GM23338 (cell line): ENCODE measurements around the gene EMC10. TPM values are rescaled to one million over a fixed set of nuclear protein-coding genes. Genes with fewer than 3 reads are reported as not detected.

Source experiments
- ATAC-seq: fragments of 200-7000 bp; cut with Tn5 transposase; 3 replicates; pipeline ENCODE4 v1.9.1; 2020
- DNase-seq: peaks from one replicate; pipeline ENCODE4 v3.0.0-alpha.2; 2015; ENCODE audit warnings: low spot score
- H2AFZ ChIP-seq: fragments of 200-600 bp; sonication (generic); 2 replicates; pipeline ENCODE4 v1.8.0; 2016; ENCODE audit warnings: antibody characterized with exemption, mild to moderate bottlenecking, moderate library complexity
- H3F3A ChIP-seq: fragments of 200-600 bp; sonication (generic); replicated peaks from 2 replicates; pipeline ENCODE4 v1.8.0; 2017; ENCODE audit warnings: antibody characterized with exemption, mixed run types, low read depth
- H3K27ac ChIP-seq: fragments of 200-600 bp; sonication (generic); 2 replicates; pipeline ENCODE4 v1.6.1; 2016; ENCODE audit warnings: low read depth
- H3K27me3 ChIP-seq: fragments of 200-600 bp; sonication (generic); 2 replicates; pipeline ENCODE4 v1.8.0; 2016; ENCODE audit warnings: mild to moderate bottlenecking, mixed run types, moderate library complexity; ENCODE audit not compliant: insufficient read depth
- H3K36me3 ChIP-seq: fragments of 200-600 bp; sonication (generic); 2 replicates; pipeline ENCODE4 v1.8.0; 2016; ENCODE audit warnings: mild to moderate bottlenecking; ENCODE audit not compliant: insufficient read depth
- H3K4me1 ChIP-seq: fragments of 200-600 bp; sonication (generic); 2 replicates; pipeline ENCODE4 v1.8.0; 2016; ENCODE audit warnings: mild to moderate bottlenecking, moderate library complexity; ENCODE audit not compliant: insufficient read depth
- H3K4me2 ChIP-seq: fragments of 200-600 bp; sonication (generic); 2 replicates; pipeline ENCODE4 v1.7.1; 2017; ENCODE audit warnings: mixed run types
- H3K4me3 ChIP-seq: fragments of 200-600 bp; sonication (generic); 2 replicates; pipeline ENCODE4 v1.6.1; 2016; ENCODE audit warnings: mixed run types
- H3K79me2 ChIP-seq: fragments of 200-600 bp; sonication (generic); replicated peaks from 2 replicates; pipeline ENCODE4 v1.8.0; 2017; ENCODE audit warnings: mild to moderate bottlenecking; ENCODE audit not compliant: insufficient read depth
- H3K9me2 ChIP-seq: fragments of 200-600 bp; sonication (generic); 2 replicates; pipeline ENCODE4 v1.8.0; 2017; ENCODE audit not compliant: insufficient read depth
- H4K20me1 ChIP-seq: fragments of 200-600 bp; sonication (generic); replicated peaks from 2 replicates; pipeline ENCODE4 v1.8.0; 2017; ENCODE audit warnings: mild to moderate bottlenecking; ENCODE audit not compliant: insufficient read depth
- H3K27ac Mint-ChIP-seq: 2 replicates; pipeline ENCODE4 v1.8.0; 2020; ENCODE audit warnings: inconsistent platforms, mild to moderate bottlenecking, moderate library complexity, mixed read lengths
- H3K27me3 Mint-ChIP-seq: 3 replicates; pipeline ENCODE4 v1.8.0; 2022; ENCODE audit warnings: low read depth, mild to moderate bottlenecking, moderate library complexity, mixed read lengths, inconsistent platforms; ENCODE audit not compliant: insufficient read depth, poor library complexity
- H3K36me3 Mint-ChIP-seq: 3 replicates; pipeline ENCODE4 v1.8.0; 2021; ENCODE audit warnings: low read depth, mild to moderate bottlenecking, inconsistent platforms, moderate library complexity, mixed read lengths
- H3K4me1 Mint-ChIP-seq: 3 replicates; pipeline ENCODE4 v1.8.0; 2020; ENCODE audit warnings: mild to moderate bottlenecking, inconsistent platforms, mixed read lengths
- H3K4me3 Mint-ChIP-seq: 3 replicates; pipeline ENCODE4 v1.8.0; 2021; ENCODE audit warnings: moderate library complexity, mild to moderate bottlenecking, inconsistent platforms, mixed read lengths
- H3K9me3 Mint-ChIP-seq: 3 replicates; pipeline ENCODE4 v1.8.0; 2020; ENCODE audit warnings: moderate library complexity, mild to moderate bottlenecking, inconsistent platforms, mixed read lengths
- CREB1 ChIP-seq: fragments of 250-450 bp; sonication (Bioruptor Pico); IDR thresholded peaks from 2 replicates; pipeline ENCODE4 v1.5.0; 2020; ENCODE audit warnings: low read depth, mild to moderate bottlenecking, moderate library complexity
- CTCF ChIP-seq, 2 experiments: fragments of 200-600 bp in 1 of 2; sonication (generic) in 1 of 2; conservative IDR thresholded peaks; 2 replicates each; pipeline versions ENCODE4 v1.5.1 to v1.6.1; 2016 to 2017; ENCODE audit warnings: antibody characterized with exemption in 2 of 2, low read depth in 2 of 2, mild to moderate bottlenecking in 2 of 2, moderate library complexity in 1 of 2
- EZH2phosphoT487 ChIP-seq: fragments of 200-600 bp; sonication (generic); IDR thresholded peaks from one replicate; pipeline ENCODE4 v1.8.1; 2018; ENCODE audit warnings: antibody characterized with exemption; ENCODE audit not compliant: unreplicated experiment
- JUNB ChIP-seq: IDR thresholded peaks from one replicate; pipeline ENCODE4 v1.6.1; 2016; ENCODE audit warnings: antibody characterized with exemption; ENCODE audit not compliant: unreplicated experiment
- ZNF114 ChIP-seq: fragments of 250-450 bp; sonication (Bioruptor Pico); IDR thresholded peaks from 2 replicates; pipeline ENCODE4 v1.5.0; 2020; ENCODE audit warnings: mild to moderate bottlenecking, moderate library complexity
- ZNF331 ChIP-seq: fragments of 250-450 bp; sonication (Bioruptor Pico); IDR thresholded peaks from 2 replicates; pipeline ENCODE4 v1.5.0; 2020; ENCODE audit warnings: low read depth, mild to moderate bottlenecking, moderate library complexity
- polyA plus RNA-seq: library from polyadenylated mRNA; unstranded; fragments of >200 nt; fragmentation: Nextera tagmentation; extraction: Ambion mirVana; gene quantifications from 2 replicates; pipeline ENCODE4 v1.2.1, GENCODE V29; 2016
- total RNA-seq: library from RNA; depleted of rRNA; stranded (reverse); fragments of >200 nt; shearing (Covaris generic); gene quantifications from 2 replicates; pipeline ENCODE4 v1.2.3, GENCODE V29; 2014
- TF ChIP-seq, protein P1 (sequence below): IDR thresholded peaks from 2 replicates; pipeline ENCODE4 v1.6.1; 2016; ENCODE audit warnings: antibody characterized with exemption
- TF ChIP-seq, protein P2 (sequence below): fragments of 250-450 bp; sonication (Bioruptor Pico); IDR thresholded peaks from 2 replicates; pipeline ENCODE4 v1.5.0; 2020; ENCODE audit warnings: mild to moderate bottlenecking, moderate library complexity
- TF ChIP-seq, protein P3 (sequence below): IDR thresholded peaks from one replicate; pipeline ENCODE4 v1.6.1; 2018; ENCODE audit warnings: antibody characterized with exemption; ENCODE audit not compliant: unreplicated experiment

EMC10 gene
- total and polyA plus RNA-seq, 2 experiments from 2014 or later: 24.8 to 113 TPM

- H3K27ac ChIP-seq: no peak overlapping the region
- DNase-seq (no peak), ATAC-seq (no peak)
- no peaks in the 10 kb centered on the region for H3K79me2 ChIP-seq
- no peak overlapping the region for H3K27ac Mint-ChIP-seq
- no peak overlapping the region for H3K4me3 ChIP-seq
- H2AFZ ChIP-seq: no peak overlapping the region
- peaks cover 99% of the 10 kb centered on the region for H3K27me3 ChIP-seq
- peaks cover 7% of the 10 kb centered on the region for H3K27me3 Mint-ChIP-seq
- H3K4me3 Mint-ChIP-seq: no peak overlapping the region
- no peaks in the 10 kb centered on the region for H3K36me3 ChIP-seq
- peaks cover 6% of the 10 kb centered on the region; the same call in 1 of the 2 replicates for H3K4me1 ChIP-seq
- H3K9me3 Mint-ChIP-seq: peaks cover 64% of the 10 kb centered on the region; the same call in 2 of the 3 replicates
- no peaks in the 10 kb centered on the region for H4K20me1 ChIP-seq
- no peaks in the 10 kb centered on the region for H3K9me2 ChIP-seq
- H3K36me3 Mint-ChIP-seq: peaks cover 42% of the 10 kb centered on the region
- no peak for TF ChIP-seq CTCF (conservative IDR thresholded peaks at IDR 0.05; ENCODE audit: low read depth in 2 of 2)
- TF ChIP-seq, protein P1, sequence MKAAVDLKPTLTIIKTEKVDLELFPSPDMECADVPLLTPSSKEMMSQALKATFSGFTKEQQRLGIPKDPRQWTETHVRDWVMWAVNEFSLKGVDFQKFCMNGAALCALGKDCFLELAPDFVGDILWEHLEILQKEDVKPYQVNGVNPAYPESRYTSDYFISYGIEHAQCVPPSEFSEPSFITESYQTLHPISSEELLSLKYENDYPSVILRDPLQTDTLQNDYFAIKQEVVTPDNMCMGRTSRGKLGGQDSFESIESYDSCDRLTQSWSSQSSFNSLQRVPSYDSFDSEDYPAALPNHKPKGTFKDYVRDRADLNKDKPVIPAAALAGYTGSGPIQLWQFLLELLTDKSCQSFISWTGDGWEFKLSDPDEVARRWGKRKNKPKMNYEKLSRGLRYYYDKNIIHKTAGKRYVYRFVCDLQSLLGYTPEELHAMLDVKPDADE: no peak
- TF ChIP-seq, protein P2, sequence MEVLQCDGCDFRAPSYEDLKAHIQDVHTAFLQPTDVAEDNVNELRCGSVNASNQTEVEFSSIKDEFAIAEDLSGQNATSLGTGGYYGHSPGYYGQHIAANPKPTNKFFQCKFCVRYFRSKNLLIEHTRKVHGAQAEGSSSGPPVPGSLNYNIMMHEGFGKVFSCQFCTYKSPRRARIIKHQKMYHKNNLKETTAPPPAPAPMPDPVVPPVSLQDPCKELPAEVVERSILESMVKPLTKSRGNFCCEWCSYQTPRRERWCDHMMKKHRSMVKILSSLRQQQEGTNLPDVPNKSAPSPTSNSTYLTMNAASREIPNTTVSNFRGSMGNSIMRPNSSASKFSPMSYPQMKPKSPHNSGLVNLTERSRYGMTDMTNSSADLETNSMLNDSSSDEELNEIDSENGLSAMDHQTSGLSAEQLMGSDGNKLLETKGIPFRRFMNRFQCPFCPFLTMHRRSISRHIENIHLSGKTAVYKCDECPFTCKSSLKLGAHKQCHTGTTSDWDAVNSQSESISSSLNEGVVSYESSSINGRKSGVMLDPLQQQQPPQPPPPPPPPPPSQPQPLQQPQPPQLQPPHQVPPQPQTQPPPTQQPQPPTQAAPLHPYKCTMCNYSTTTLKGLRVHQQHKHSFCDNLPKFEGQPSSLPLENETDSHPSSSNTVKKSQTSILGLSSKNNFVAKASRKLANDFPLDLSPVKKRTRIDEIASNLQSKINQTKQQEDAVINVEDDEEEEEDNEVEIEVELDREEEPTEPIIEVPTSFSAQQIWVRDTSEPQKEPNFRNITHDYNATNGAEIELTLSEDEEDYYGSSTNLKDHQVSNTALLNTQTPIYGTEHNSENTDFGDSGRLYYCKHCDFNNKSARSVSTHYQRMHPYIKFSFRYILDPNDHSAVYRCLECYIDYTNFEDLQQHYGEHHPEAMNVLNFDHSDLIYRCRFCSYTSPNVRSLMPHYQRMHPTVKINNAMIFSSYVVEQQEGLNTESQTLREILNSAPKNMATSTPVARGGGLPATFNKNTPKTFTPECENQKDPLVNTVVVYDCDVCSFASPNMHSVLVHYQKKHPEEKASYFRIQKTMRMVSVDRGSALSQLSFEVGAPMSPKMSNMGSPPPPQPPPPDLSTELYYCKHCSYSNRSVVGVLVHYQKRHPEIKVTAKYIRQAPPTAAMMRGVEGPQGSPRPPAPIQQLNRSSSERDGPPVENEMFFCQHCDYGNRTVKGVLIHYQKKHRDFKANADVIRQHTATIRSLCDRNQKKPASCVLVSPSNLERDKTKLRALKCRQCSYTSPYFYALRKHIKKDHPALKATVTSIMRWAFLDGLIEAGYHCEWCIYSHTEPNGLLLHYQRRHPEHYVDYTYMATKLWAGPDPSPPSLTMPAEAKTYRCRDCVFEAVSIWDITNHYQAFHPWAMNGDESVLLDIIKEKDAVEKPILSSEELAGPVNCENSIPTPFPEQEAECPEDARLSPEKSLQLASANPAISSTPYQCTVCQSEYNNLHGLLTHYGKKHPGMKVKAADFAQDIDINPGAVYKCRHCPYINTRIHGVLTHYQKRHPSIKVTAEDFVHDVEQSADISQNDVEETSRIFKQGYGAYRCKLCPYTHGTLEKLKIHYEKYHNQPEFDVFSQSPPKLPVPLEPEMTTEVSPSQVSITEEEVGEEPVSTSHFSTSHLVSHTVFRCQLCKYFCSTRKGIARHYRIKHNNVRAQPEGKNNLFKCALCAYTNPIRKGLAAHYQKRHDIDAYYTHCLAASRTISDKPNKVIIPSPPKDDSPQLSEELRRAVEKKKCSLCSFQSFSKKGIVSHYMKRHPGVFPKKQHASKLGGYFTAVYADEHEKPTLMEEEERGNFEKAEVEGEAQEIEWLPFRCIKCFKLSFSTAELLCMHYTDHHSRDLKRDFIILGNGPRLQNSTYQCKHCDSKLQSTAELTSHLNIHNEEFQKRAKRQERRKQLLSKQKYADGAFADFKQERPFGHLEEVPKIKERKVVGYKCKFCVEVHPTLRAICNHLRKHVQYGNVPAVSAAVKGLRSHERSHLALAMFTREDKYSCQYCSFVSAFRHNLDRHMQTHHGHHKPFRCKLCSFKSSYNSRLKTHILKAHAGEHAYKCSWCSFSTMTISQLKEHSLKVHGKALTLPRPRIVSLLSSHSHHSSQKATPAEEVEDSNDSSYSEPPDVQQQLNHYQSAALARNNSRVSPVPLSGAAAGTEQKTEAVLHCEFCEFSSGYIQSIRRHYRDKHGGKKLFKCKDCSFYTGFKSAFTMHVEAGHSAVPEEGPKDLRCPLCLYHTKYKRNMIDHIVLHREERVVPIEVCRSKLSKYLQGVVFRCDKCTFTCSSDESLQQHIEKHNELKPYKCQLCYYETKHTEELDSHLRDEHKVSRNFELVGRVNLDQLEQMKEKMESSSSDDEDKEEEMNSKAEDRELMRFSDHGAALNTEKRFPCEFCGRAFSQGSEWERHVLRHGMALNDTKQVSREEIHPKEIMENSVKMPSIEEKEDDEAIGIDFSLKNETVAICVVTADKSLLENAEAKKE (CRISPR knock-in tag): no peak
- TF ChIP-seq CREB1: no peak
- no peak for TF ChIP-seq ZNF114 (CRISPR knock-in tag)
- no peak for TF ChIP-seq JUNB
- TF ChIP-seq EZH2phosphoT487: no peak
- no peak for TF ChIP-seq ZNF331 (CRISPR knock-in tag)
- TF ChIP-seq, protein P3, sequence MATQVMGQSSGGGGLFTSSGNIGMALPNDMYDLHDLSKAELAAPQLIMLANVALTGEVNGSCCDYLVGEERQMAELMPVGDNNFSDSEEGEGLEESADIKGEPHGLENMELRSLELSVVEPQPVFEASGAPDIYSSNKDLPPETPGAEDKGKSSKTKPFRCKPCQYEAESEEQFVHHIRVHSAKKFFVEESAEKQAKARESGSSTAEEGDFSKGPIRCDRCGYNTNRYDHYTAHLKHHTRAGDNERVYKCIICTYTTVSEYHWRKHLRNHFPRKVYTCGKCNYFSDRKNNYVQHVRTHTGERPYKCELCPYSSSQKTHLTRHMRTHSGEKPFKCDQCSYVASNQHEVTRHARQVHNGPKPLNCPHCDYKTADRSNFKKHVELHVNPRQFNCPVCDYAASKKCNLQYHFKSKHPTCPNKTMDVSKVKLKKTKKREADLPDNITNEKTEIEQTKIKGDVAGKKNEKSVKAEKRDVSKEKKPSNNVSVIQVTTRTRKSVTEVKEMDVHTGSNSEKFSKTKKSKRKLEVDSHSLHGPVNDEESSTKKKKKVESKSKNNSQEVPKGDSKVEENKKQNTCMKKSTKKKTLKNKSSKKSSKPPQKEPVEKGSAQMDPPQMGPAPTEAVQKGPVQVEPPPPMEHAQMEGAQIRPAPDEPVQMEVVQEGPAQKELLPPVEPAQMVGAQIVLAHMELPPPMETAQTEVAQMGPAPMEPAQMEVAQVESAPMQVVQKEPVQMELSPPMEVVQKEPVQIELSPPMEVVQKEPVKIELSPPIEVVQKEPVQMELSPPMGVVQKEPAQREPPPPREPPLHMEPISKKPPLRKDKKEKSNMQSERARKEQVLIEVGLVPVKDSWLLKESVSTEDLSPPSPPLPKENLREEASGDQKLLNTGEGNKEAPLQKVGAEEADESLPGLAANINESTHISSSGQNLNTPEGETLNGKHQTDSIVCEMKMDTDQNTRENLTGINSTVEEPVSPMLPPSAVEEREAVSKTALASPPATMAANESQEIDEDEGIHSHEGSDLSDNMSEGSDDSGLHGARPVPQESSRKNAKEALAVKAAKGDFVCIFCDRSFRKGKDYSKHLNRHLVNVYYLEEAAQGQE: no peak
- no peak overlapping the region for H3K4me2 ChIP-seq
- 0 out of 2 replicates have a peak, but pooled peaks cover 4% of the 10 kb centered on the region for H3F3A ChIP-seq
- H3K4me1 Mint-ChIP-seq: no peaks in the 10 kb centered on the region; the same call in 2 of the 3 replicates
Measured at GRCh38 chr19:50495020-50495531, 18.8 kb downstream of the EMC10 start.
